Measurements from ENCODE around the gene PTPRE.

- no peak for TF ChIP-seq ZNF138 (CRISPR knock-in tag; conservative IDR thresholded peaks at IDR 0.05)
- TF ChIP-seq CTCF (IDR thresholded peaks at IDR 0.05), result no peak
- no peak for TF ChIP-seq USF2 (CRISPR knock-in tag; IDR thresholded peaks at IDR 0.05)
- no peak for TF ChIP-seq ZBTB21 (CRISPR knock-in tag; IDR thresholded peaks at IDR 0.05; ENCODE audit: borderline replicate concordance)
- TF ChIP-seq E2F1 (CRISPR knock-in tag; IDR thresholded peaks at IDR 0.05), result no peak
- TF ChIP-seq NR2C2 (CRISPR knock-in tag; IDR thresholded peaks at IDR 0.05), result no peak
- no peak for TF ChIP-seq ZNF512 (CRISPR knock-in tag; IDR thresholded peaks at IDR 0.05; ENCODE audit: borderline replicate concordance)
- TF ChIP-seq IRF2 (CRISPR knock-in tag; IDR thresholded peaks at IDR 0.05; ENCODE audit: borderline replicate concordance, low read depth), result no peak
- TF ChIP-seq ZNF671 (CRISPR knock-in tag; IDR thresholded peaks at IDR 0.05), result no peak
- TF ChIP-seq ZNF121 (CRISPR knock-in tag; IDR thresholded peaks at IDR 0.05), result no peak
- no peak for TF ChIP-seq ATF3 (CRISPR knock-in tag; conservative IDR thresholded peaks at IDR 0.05)
- no peak for TF ChIP-seq TEAD4 (CRISPR knock-in tag; IDR thresholded peaks at IDR 0.05)
- no peak for TF ChIP-seq TP53 (CRISPR knock-in tag; IDR thresholded peaks at IDR 0.05)
- no peak for TF ChIP-seq ZNF263 (CRISPR knock-in tag; IDR thresholded peaks at IDR 0.05; ENCODE audit: low read depth)
Measured at GRCh38 chr10:128055061-128055868, 148.4 kb downstream of the PTPRE start.
